Head of caudate nucleus (tissue), 42 donors: ENCODE measurements around the gene WIZ.
"Not testable (repeated sequence)": the region's sequence is repeated elsewhere in the genome, so short reads cannot be mapped to it uniquely, and the experiment has no call there.

Experiments used
- DNase-seq, 42 donors: peaks; one replicate each; pipeline versions ENCODE4 v3.0.0 to v3.0.0-alpha.2; 2020 to 2021; ENCODE audit warnings: mixed read lengths in 7 of 42
- intact Hi-C: fragments of 100-400 bp; cut with DNase I; formaldehyde crosslinking; loops from one replicate; pipeline ENCODE4 v1.15.0; 2022

WIZ gene, protein sequence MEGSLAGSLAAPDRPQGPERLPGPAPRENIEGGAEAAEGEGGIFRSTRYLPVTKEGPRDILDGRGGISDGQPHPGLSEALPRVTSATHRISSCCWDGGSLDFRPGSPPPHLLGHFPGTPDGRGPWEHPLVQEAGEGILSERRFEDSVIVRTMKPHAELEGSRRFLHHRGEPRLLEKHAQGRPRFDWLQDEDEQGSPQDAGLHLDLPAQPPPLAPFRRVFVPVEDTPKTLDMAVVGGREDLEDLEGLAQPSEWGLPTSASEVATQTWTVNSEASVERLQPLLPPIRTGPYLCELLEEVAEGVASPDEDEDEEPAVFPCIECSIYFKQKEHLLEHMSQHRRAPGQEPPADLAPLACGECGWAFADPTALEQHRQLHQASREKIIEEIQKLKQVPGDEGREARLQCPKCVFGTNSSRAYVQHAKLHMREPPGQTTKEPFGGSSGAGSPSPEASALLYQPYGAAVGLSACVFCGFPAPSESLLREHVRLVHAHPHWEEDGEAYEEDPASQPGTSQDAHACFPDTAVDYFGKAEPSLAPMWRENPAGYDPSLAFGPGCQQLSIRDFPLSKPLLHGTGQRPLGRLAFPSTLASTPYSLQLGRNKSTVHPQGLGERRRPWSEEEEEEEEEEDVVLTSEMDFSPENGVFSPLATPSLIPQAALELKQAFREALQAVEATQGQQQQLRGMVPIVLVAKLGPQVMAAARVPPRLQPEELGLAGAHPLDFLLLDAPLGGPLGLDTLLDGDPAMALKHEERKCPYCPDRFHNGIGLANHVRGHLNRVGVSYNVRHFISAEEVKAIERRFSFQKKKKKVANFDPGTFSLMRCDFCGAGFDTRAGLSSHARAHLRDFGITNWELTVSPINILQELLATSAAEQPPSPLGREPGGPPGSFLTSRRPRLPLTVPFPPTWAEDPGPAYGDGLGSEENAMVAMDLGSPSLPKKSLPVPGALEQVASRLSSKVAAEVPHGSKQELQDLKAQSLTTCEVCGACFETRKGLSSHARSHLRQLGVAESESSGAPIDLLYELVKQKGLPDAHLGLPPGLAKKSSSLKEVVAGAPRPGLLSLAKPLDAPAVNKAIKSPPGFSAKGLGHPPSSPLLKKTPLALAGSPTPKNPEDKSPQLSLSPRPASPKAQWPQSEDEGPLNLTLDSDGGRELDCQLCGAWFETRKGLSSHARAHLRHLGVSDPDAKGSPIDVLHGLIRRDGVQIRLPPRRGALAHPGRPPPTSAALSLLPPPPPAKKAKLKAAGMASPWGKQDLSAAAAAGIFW (N-terminal part only)

DNA sequence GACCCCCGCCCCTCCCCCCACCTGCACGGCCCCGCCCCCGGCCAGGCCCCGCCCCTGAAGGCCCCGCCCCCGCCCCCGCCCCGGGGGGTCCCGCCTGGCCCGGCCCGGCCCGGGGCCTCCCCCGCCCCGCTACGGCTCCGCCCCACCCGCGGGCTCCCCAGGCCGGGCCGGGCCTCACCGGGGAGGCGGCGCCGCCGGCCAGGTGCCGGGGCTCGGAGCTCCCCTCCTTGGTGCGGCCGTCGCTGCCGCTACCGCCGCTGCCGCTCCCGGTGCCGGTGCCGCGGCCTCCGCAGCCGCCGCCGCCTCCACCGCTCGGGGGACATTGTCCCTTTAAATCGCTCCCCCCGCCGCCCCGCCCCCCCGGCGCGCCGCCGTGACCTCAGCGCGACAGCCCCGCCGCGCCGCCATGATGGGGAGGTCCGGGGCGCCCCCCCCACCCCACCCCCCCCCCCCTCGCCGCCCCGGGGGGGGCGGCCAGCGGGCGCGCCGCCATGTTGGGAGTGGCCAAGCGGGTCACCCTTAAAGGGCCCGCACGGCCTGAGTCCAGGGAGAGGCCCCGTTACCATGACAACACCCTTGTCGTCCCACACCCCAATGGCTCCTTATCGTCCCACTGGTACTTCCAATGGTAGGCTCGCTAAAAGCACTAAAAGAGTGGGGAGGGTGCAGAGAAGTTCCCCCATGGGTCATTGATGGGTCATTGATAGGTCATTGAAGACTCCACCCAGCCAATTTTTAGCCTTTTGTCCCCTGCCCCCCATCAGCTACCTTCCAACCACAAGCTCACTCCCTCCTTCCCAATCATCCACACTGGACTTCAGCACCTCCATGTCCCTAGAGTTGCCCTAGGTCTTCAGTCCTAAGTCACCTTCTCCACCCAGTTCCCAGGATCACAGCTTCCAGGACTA lies at the start of gene WIZ:
Gene WIZ (minus strand): TSS at position 337 of the 908 bp plus-strand sequence. CDS start 1,649 bp downstream, outside the sequence.
- intact Hi-C loops = loop anchor here (10.0 kb wide), 1 partner anchor 325 kb away; a partner anchor contains a TSS
- peak; percentile 53 to 91 (median 81) for DNase-seq

DNA sequence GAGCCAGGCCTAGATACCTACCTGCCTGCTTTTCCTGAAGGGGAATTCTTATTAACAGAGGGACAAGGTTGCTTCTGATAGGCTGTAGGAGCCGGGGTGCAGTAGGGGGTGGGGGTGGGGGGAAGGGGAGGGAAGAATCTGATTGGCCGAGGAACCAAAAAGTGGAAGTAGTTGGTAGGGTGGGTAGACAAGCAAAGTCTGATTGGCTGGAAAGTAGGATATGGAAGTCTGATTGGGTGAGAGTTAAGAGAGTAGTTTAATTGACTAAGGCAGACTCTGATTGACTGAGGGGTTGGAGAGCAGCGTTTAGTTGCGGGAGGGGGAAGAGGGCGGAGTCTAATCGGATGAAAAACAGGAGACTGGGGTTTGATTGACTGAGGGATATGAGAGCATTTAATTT lies 49.2 kb upstream of the WIZ start:
- DNase-seq = peak in 1 of 42 donors; percentile 24
- intact Hi-C loops = no loop called here

DNA sequence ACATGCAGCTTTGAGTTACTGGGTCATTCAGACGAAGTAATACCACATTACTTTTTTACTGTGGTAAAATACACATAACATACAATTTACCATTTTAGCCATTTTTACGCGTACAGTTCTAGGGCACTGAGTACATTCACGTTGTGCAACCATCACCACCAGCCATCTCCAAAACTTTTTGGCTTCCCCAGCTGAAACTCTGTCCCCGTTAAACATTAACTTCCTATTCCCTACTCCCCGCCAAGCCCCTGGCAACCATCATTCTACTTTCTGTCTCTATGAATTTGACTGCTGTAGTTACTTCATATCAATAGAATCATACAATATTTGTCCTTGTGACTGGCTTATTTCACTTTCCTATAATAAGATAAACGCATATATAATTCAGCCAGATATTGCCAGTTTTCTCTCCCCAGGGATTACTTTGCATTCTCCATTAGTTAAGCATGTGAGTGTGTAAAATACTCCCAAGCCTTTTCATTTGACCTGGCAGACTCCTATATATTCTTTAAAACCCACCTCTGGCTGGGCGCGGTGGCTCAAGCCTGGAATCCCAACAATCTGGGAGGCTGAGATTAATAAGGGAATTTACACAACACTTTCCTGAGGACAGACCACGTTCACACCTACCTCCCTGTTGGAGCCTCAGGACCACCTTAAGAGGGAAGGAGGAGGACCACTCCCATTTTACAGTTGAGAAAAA lies 48.6 kb upstream of the WIZ start:
- intact Hi-C loops = no loop called here
- no peak for DNase-seq

DNA sequence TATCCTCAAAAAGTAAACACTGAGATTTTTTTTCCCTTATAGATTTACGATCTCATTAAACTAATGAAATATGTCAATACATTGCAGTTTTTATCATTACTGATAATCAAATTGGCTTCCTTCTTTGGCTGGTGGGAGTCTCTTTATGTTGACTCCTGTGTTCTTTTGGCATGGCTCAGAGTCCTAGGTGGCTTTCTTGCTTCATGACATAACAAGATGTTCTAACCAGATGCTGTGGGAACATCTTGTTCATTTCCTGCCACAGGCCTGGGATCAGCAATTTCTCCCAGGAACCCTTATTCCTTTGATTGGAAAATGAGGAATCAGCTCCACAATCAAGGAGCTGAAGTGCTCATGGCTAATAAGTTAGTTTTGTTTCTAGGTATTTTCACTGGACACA lies 45.4 kb upstream of the WIZ start:
- DNase-seq = no peak

DNA sequence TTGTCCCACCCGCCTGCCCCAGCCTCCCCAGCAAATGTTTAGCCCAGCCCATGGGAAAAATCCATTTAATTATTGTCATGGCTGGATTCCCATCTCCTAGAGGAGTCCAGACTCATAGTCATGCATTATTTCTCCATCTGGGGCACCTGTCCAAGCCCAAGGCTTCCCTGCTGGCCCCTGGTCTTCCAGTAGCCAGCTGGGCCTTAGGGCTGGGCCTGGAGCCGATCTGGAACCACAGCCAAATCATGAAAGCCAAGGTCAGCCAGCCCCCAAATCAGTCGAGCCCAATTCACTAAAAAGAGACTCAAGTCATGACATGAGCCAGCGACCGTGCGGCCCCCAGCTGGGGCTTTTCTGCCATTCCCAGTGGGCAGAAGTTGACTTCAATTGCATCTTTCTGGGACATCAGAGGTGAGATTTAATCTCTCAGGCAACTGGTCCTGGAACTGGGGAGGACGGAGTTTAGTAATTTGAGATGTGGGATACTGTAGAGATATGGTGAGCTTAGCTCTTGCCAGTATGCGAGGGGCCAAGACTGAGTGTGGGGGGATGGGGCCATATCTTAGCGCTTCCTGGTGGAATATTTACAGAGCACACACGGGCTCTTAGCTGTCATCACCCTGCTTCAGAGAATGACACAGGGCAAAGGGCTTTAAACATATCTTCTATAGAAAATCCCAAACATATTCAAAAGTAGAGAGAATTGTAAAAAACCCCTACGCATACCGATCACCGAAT lies 38.9 kb upstream of the WIZ start:
- no peak for DNase-seq
- intact Hi-C loops = no loop called here

More for the DNA sequence above, 45.4 kb upstream of the WIZ start:
- intact Hi-C loops = no loop called here

DNA sequence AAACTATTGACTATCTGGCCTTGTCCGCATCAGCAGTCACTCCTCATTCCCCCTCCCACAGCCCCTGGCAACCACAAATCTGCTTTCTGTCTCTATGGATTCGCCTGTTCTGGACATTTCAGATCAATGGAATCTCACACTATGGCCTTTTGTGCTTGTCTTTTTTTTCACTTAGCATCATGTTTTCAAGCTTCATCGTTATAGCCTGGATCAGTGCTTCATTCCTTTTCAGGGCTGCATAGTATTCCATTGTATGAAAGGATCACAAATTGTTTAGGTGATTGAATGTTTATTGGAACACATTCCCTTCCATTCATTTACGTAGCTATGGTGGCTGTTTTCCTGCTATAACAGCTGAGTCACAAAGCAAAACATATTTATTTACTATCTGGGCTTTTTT lies 37.3 kb upstream of the WIZ start:
- intact Hi-C loops = no loop called here
- no peak for DNase-seq

DNA sequence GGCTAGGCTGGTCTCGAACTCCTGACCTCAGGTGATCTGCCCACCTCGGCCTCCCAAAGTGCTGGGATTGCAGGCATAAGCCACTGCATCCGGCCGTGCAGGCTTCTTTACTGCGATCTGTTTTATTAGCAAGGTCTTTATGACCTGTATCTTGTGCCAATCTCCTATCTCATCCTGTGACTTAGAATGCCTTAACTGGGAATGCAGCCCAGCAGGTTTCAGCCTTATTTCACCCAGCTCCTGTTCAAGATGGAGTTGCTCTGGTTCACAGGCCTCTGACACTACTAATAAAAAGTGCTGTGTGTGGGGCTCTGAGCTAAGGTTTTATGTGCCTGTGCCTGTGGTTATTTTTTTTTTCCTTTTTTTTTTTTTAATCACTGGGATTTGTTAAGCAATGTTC lies 36.0 kb upstream of the WIZ start:
- DNase-seq, intact Hi-C loops: not testable (repeated sequence)

DNA sequence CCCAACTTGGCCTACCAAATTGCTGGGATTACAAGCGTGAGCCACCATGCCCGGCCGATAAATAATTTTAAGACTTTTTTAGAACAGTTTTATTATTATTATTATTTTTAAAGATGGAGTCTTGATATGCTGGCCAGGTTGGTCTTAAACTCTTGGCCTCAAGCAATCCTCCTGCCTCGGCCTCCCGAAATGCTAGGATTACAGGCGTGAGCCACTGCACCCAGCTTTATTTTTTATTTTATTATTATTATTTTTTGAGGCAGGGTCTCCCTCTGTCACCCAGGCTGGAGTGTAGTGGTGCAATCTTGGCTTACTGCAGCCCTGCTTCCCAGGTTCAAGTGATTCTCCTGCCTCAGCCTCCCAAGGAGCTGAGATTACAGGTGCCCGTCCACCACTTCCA lies 31.2 kb upstream of the WIZ start:
- DNase-seq, intact Hi-C loops: not testable (repeated sequence)

DNA sequence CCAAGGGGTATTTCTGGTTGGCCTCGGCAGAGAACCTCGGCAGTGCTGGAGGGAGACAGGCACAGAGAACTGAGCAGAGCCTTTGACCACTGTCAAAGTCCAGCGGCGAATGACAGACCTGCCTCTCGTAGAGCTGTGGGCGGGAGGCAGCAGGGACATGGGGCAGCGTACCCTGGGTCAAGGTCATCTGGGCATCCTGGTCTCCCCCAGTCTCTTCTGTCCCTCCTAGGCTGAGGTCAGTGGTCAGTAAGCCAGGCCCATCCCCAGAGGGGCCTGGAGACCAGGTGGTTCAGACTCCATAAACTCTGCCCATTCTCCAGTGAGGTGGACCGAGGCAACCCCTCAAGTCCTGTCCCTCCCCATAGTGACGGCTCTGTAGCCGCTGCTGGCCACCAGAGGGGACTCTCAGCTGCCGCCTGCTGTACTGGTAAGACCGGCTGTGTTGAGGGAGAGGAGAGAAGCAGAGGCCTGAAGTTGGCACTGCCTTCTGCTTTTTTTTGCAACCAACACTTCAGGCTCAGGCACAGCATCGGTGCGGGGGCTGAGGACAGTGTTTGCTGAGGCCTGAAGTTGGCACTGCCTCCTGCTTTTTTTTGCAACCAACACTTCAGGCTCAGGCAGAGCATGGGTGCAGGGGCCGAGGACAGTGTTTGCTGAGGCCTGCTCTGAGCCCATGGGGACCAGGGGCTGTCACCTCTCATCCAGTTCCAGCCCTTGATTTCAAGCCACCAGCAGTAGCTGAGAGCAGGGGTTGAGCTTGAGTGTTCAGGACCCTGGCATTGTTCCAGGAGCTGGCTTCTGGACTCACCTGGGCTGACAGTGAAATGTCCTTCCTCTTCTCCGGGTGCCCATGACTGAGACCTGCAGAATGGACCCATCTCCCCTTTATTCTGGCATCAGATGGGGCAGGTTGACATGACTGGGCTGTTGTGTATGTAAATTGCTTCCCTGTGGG lies 29.9 kb upstream of the WIZ start, which contains the start of gene PGLYRP2:
Gene PGLYRP2 (minus strand): TSS at position 111 of the 955 bp plus-strand sequence. CDS start 130 bp downstream, outside the sequence.
- intact Hi-C loops = no loop called here
- peak in 4 of 42 donors; percentile 4 to 43 (median 17) for DNase-seq

DNA sequence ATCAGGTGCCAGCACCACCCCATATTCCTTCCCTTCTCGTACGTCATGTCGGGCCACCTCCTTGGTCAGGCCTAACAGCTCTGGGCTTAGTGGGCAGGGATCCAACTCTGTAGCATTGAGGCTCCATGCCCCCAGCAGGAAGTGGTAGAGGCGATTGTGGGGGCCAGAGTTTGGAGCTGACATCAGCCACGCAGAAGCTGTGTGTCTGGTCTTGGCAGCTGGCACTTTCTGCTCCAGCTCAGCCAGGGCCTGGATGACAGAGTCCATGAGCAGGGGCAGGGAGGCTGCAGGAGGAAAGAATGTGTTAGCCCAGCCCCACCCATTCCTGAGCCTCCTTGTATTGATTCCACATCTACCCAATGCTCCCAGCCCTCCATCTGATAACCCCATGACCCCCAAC lies 26.6 kb upstream of the WIZ start:
- no peak for DNase-seq
- intact Hi-C loops = no loop called here

DNA sequence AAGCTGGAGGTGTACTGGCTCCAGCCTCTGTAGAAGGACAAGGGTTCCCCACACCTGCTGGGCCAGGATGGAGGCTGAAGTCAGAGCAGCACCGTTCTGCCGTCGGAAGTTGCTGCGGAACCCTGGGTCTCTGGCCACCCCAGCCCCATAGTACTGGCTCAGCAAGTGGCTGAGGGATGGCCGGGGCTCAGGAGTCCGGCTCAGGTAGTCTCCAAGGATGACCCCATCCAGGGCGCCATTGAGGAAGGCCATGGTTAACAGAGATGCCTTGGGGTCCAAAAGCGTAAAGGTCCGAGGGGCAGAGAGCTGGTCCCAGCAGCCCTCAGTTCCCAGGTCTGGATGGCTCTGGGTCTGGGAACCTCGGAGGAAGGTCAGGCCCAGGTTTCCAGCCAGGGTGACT lies 25.9 kb upstream of the WIZ start:
- intact Hi-C loops = no loop called here
- no peak for DNase-seq

DNA sequence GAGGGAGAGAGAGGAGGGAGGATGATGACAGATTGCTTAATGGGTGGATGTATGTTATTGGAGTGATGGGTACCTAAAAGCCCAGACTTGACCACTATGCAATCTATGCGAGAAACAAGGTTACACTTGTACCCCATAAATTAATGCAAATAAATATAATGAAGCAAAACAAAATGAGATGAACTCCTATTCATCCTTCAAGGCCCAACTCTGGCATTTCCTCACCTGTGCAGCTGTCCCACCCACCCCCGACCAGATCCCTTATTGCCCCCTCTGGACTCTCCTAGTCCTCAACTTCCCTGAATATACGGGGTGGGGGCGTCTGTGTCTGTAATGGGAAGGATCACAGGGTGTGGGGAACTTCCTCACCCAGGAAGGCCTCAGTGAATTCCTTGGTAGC lies 25.4 kb upstream of the WIZ start:
- DNase-seq = no peak
- intact Hi-C loops = no loop called here

DNA sequence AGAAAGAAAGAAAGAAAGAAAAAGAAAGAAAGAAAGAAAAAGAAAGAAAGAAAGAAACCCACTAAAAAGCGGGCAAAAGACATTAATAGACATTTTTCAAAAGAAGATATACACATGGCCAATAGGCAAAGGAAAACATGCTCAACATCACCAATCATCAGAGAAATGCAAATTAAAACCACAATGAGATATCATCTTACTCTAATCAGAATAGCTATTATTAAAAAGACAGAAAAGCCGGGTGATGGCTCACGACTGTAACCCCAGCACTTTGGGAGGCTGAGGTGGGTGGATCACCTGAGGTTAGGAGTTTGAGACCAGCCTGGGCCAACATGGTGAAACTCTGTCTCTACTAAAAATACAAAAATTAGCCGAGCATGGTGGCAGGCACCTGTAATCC lies 24.1 kb upstream of the WIZ start:
- DNase-seq, intact Hi-C loops: not testable (repeated sequence)

DNA sequence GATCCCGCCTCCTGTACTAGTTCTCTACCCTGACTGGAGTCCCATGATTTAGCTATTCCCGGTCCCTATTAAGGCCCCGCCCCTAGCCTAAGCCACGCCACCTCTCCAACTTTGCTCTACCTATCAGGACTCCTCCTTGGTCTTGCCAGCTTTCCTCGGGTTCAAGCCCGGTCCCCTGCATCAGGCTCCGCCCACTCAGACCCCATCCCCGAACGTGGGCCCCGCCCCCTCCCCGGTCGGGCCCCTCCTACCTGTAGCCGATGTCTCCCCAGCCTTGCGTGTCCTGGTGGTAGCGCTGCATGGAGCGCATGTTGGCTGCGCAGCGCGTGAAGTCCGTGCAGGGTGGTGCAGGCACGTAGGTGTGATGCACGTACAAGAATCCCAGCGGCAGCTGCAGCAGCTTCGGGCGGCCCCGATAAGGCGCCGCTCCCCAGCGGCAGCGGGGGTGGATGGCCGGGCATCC lies 21.9 kb upstream of the WIZ start:
- no peak for DNase-seq
- intact Hi-C loops = no loop called here

DNA sequence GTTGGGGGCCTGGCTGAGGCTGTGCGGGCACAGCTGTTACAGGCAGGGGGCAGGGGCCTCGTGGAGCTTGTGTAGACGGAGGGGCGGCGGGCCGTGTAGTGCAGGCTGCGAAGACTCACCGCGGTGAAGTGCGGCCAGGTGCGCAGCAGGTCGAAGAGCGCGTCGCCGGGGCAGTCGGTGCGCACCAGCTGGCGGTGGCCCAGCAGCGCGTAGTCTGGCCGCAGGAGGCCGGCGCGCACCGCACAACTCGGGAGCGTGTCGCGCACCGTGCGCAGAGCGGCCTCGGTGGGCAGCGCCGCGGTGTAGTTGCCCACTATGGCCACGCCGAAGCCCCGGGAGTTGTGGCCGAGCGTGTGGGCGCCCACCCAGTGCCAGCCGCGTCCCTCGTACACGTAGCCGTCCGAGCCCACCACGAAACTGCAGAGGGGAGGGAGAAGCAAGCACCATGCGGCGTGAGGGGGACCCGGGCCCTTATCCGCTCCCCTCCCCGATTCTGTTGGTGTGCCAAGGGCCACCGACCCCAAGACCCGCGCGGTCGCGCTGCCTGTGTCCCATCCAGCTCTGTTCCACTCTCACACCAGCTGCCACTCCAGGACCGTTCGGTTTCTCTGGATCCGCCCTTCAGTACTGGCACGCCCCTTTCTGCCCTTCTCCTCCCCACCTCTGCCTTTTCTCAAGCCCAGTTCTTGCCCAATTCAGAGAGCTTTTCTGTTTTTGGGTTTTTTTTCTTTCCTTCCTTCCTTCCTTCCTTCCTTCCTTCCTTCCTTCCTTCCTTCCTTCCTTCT lies 19.9 kb upstream of the WIZ start:
- peak in 1 of 42 donors; percentile 17 for DNase-seq
- intact Hi-C loops = no loop called here
